Right ventricle myocardium inferior (tissue), 1 donor: Measurements from ENCODE around the gene MPHOSPH6. TPM values are rescaled to one million over a fixed set of nuclear protein-coding genes. Genes with fewer than 3 reads are reported as not detected.
"Not testable (repeated sequence)": the region's sequence is repeated elsewhere in the genome, so short reads cannot be mapped to it uniquely, and the experiment has no call there.

ENCODE experiments used
- ATAC-seq: fragments of 200-7000 bp; cut with Tn5 transposase; one replicate; pipeline ENCODE4 v1.9.1; 2020; ENCODE audit warnings: mild to moderate bottlenecking, moderate library complexity
- DNase-seq: peaks from one replicate; pipeline ENCODE4 v3.0.0; 2021; ENCODE audit errors: missing footprints
- intact Hi-C: fragments of 100-400 bp; cut with DNase I; formaldehyde crosslinking; loops from one replicate; pipeline ENCODE4 v1.11.0; 2022
- long read RNA-seq: library from polyadenylated mRNA; unstranded; transcript quantifications from one replicate; pipeline ENCODE4 v2.0.0, GENCODE V29; 2021
- total RNA-seq: library from RNA; stranded (reverse); fragmentation: NEBNext Ultra II Directional; extraction: Animal tissue kit (Norgen Biotek cat#: 25700); gene quantifications from one replicate; pipeline ENCODE4 v1.2.1, GENCODE V29; 2021
- donor health status: DM: no; HTN: yes; CAD: no; lungs with severe emphysema.

The MPHOSPH6 gene, protein sequence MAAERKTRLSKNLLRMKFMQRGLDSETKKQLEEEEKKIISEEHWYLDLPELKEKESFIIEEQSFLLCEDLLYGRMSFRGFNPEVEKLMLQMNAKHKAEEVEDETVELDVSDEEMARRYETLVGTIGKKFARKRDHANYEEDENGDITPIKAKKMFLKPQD
- 9.6 TPM for total RNA-seq
- long read RNA-seq, transcript MPHOSPH6-201 (5 exons, 1,103 nt): major isoform, 6 of 8 reads
- long read RNA-seq, partial matches to known transcripts: 1 of 8 reads
- long read RNA-seq, other reads (novel, unspliced or antisense): 1 of 8 reads

- ATAC-seq (peak; percentile 99), DNase-seq (peak; percentile 96)
- intact Hi-C loops: no loop called here
These were observed at the start of gene MPHOSPH6 for GRCh38 chr16:82169861-82170845. TSS of gene MPHOSPH6 (minus strand) at chr16:82170224. CDS start at chr16:82170175, 49 bp downstream.

- intact Hi-C loops: no loop called here
- DNase-seq: no peak
- peak; percentile 39 for ATAC-seq
These were observed 49.3 kb upstream of the MPHOSPH6 start for GRCh38 chr16:82219298-82219697.

- intact Hi-C loops, ATAC-seq: not testable (repeated sequence)
These were observed 39.3 kb upstream of the MPHOSPH6 start for GRCh38 chr16:82209314-82209713.

DNA sequence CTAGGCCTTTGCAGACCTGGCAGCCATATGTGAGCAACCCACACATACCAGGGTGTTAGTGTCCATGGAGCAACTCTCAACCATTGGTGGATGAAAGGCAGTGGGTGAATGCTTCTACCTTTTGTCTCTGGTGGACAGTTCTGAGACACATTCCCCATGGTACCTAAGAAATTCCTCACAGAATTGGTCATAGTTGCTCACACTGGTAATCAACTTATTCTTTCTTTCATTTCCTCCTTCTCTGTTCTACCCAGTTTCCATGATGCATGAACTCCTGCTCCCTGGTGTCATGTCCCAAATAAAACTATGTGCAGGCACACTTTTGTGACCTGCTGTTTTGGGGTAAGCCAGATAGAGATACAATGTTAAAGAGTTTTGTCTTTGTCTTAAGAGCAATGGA lies 33.2 kb upstream of the MPHOSPH6 start:
- no peak for DNase-seq
- no peak for ATAC-seq
- intact Hi-C loops: no loop called here

More at GRCh38 chr16:82209314-82209713, 39.3 kb upstream of the MPHOSPH6 start:
- DNase-seq: peak; percentile 53

DNA sequence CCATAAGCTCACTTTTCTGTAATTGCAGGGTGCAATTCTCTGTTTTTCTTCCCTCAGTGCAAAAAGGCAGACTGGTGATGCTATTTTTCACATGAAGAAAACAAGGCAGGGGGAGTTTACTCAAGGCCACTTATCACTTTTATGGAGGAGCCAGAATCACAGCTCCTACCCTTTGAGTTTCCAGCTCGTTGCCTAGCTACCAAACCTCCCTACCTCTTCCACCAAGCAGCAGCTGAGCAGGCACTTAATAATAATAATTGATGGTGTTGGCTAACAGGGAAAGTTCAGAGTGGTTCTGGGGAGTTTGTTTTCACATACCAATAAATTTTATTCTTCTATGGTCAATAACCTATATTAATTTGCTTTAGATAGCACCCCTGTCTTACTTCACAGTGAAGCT lies 31.9 kb upstream of the MPHOSPH6 start:
- ATAC-seq: no peak
- DNase-seq: no peak
- intact Hi-C loops: no loop called here

- ATAC-seq: no peak
- DNase-seq: no peak
- intact Hi-C loops: no loop called here
These were observed 31.3 kb upstream of the MPHOSPH6 start for GRCh38 chr16:82201351-82201750.

- ATAC-seq: no peak
- intact Hi-C loops: no loop called here
- DNase-seq: no peak
These were observed 29.2 kb upstream of the MPHOSPH6 start for GRCh38 chr16:82199209-82199608.

DNA sequence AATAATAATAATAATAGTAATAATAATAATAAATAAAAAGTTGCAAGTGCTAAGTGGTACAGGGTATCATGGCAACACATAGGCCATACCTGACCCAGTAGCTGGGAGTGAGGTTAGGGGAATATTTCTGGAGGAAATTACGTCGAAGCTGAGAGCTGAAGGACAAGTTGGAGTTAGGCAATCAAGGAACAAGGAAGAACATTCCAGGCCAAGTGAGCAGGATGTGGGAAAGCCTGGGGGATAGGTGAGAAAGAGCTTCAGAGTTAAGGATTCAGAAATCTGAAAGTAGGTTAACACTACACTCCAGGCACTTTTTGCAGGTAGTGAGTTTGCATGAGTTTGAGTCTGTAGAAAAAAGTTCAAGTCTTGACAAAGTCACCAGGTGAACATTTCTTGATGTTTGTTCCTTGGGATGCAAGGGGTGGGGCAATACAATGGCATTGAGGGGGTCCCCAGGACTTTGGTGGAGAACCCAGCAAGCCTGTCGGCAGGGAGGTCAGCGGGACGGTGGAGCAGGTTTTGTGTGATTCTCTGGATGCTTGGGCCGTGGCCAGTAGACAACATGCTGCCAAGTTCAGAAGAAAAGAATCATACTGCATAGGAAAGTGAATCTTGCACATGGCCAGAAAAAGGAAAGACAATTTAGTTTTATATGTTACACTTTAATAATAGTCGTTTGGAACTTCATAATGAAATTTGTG lies 27.7 kb upstream of the MPHOSPH6 start:
- DNase-seq (no peak), ATAC-seq (no peak)
- intact Hi-C loops: no loop called here

GRCh38 chr16:82195917-82196494 lies 26.0 kb upstream of the MPHOSPH6 start:
- ATAC-seq (no peak), DNase-seq (no peak)
- intact Hi-C loops: no loop called here

DNA sequence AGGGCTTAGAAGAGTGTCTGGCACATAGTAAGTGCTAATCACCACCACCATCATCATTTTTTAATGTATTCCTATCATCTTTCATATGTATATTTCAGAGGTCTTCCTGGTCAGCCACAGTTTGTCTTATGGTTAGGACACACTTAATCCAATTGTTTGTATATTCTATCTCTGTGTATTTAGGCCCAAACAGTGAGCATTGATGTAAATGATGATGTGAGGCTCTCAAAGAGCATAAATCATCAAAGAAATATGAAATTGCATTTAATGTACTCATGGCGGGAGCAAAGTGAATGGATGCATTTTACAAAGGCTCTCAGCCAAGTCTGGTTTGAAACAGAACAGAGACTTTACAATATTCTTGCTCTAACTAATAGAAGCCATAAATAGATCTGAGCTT lies 24.1 kb upstream of the MPHOSPH6 start:
- intact Hi-C loops: no loop called here
- DNase-seq (no peak), ATAC-seq (no peak)

- ATAC-seq: no peak
- intact Hi-C loops: no loop called here
- DNase-seq: no peak
These were observed 22.6 kb upstream of the MPHOSPH6 start for GRCh38 chr16:82192665-82193064.

GRCh38 chr16:82190386-82190785 lies 20.4 kb upstream of the MPHOSPH6 start:
- DNase-seq (no peak), ATAC-seq (no peak)
- intact Hi-C loops: no loop called here

DNA sequence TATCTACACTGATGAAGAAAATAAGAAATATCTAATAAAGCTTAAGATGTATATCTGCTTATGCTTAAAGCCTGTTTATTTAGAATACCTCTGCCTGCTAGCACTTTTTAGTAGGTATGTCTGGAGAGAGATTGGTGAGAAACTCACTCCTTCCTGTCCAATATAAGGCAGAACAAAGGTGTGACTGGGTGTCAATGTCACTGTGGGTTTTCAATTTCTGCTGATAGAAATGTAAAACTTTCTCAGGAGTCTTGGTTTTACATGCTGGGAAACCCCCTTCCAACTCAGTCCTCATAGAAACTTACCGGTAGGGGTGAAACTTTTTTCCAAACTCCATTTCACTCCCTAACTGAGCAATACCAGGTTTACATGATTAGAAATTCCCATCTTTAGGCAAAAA lies 17.8 kb upstream of the MPHOSPH6 start:
- ATAC-seq (no peak), DNase-seq (no peak)
- intact Hi-C loops: no loop called here

DNA sequence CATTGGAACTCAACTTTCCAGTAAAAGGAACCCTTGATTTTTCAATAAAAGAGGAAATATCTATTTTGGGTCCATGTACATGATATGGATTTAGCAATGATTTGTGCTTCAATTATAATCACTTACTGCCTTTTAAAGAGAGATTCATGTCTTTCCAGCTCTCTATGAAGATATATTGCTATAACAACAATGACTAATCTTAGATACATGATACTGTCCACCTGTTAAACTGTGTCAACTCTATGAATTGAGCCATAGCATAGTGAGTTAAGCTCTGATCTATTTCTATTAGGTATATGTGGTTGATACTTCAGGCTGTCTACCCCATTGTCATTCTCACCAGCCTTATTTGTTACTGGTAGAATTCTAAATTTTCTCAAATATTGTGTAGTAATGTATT lies 15.0 kb upstream of the MPHOSPH6 start:
- DNase-seq: no peak
- intact Hi-C loops: no loop called here
- ATAC-seq: no peak

DNA sequence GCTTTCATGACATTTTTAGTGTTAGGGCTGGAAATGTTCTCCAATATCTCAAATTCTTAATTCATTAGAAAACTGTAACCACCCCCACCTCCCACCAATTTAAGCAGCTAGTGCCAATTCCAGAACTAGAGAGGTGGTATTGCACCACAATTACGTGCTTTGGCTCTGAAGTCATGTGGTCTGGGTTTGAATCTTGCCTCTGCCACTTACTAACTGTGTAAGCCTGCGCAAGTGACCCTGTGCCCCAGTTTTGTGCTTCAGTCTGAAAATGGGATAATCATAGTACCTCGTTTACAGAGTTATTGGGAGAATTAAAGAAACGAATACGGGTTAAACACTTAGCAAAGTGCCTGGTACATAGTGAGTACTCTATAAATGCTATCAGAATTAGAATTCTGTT lies 14.2 kb upstream of the MPHOSPH6 start:
- DNase-seq (no peak), ATAC-seq (no peak)
- intact Hi-C loops: no loop called here

- no peak for ATAC-seq
- DNase-seq: no peak
- intact Hi-C loops: no loop called here
These were observed 13.0 kb upstream of the MPHOSPH6 start for GRCh38 chr16:82183004-82183397.

GRCh38 chr16:82182266-82183003 lies 12.4 kb upstream of the MPHOSPH6 start:
- intact Hi-C loops: no loop called here
- ATAC-seq: no peak
- no peak for DNase-seq

DNA sequence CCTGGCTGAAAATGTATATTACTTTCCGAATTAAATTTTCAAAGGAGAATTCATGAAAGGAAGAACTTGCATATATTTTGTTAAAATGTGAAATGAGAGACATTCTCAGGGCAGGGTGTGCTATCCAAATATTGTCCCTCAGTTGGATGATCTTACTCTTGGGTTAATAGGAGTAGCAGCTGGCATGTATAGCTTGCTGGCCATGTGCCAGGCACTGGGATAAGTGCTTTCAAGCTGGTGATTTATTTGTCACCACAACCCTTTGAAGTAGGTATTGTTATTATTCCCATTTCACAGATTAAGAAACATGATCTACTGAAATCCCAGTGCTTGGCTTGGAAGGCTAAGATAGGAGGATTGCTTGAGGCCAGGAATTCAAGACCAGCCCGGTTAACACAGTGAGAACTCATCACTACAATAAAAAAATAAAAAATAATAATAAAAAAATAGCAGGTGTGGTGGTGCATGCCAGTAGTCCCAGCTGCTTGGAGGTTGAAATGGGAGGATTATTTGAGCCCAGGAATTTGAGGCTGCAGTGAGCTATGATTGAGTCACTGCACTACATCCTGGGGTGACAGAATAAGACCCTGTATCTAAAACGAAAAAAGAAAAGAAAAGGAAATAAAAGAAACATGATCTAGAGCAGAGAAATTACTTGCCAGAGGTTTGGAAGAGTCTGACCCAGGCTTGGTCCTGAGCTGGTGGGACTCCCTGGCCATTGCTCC lies 11.6 kb upstream of the MPHOSPH6 start:
- ATAC-seq (no peak), DNase-seq (no peak)
- intact Hi-C loops: no loop called here
